GM23338 (cell line): ENCODE measurements around the gene BCAS1. TPM values are rescaled to one million over a fixed set of nuclear protein-coding genes. Genes with fewer than 3 reads are reported as not detected.

ENCODE experiments used
- ATAC-seq: fragments of 200-7000 bp; cut with Tn5 transposase; 3 replicates; pipeline ENCODE4 v1.9.1; 2020
- DNase-seq: peaks from one replicate; pipeline ENCODE4 v3.0.0-alpha.2; 2015; ENCODE audit warnings: low spot score
- H2AFZ ChIP-seq: fragments of 200-600 bp; sonication (generic); 2 replicates; pipeline ENCODE4 v1.8.0; 2016; ENCODE audit warnings: antibody characterized with exemption, mild to moderate bottlenecking, moderate library complexity
- H3F3A ChIP-seq: fragments of 200-600 bp; sonication (generic); replicated peaks from 2 replicates; pipeline ENCODE4 v1.8.0; 2017; ENCODE audit warnings: antibody characterized with exemption, mixed run types, low read depth
- H3K27ac ChIP-seq: fragments of 200-600 bp; sonication (generic); 2 replicates; pipeline ENCODE4 v1.6.1; 2016; ENCODE audit warnings: low read depth
- H3K27me3 ChIP-seq: fragments of 200-600 bp; sonication (generic); 2 replicates; pipeline ENCODE4 v1.8.0; 2016; ENCODE audit warnings: mild to moderate bottlenecking, mixed run types, moderate library complexity; ENCODE audit not compliant: insufficient read depth
- H3K36me3 ChIP-seq: fragments of 200-600 bp; sonication (generic); 2 replicates; pipeline ENCODE4 v1.8.0; 2016; ENCODE audit warnings: mild to moderate bottlenecking; ENCODE audit not compliant: insufficient read depth
- H3K4me1 ChIP-seq: fragments of 200-600 bp; sonication (generic); 2 replicates; pipeline ENCODE4 v1.8.0; 2016; ENCODE audit warnings: mild to moderate bottlenecking, moderate library complexity; ENCODE audit not compliant: insufficient read depth
- H3K4me2 ChIP-seq: fragments of 200-600 bp; sonication (generic); 2 replicates; pipeline ENCODE4 v1.7.1; 2017; ENCODE audit warnings: mixed run types
- H3K4me3 ChIP-seq: fragments of 200-600 bp; sonication (generic); 2 replicates; pipeline ENCODE4 v1.6.1; 2016; ENCODE audit warnings: mixed run types
- H3K79me2 ChIP-seq: fragments of 200-600 bp; sonication (generic); replicated peaks from 2 replicates; pipeline ENCODE4 v1.8.0; 2017; ENCODE audit warnings: mild to moderate bottlenecking; ENCODE audit not compliant: insufficient read depth
- H3K9me2 ChIP-seq: fragments of 200-600 bp; sonication (generic); 2 replicates; pipeline ENCODE4 v1.8.0; 2017; ENCODE audit not compliant: insufficient read depth
- H4K20me1 ChIP-seq: fragments of 200-600 bp; sonication (generic); replicated peaks from 2 replicates; pipeline ENCODE4 v1.8.0; 2017; ENCODE audit warnings: mild to moderate bottlenecking; ENCODE audit not compliant: insufficient read depth
- H3K27ac Mint-ChIP-seq: 2 replicates; pipeline ENCODE4 v1.8.0; 2020; ENCODE audit warnings: inconsistent platforms, mild to moderate bottlenecking, moderate library complexity, mixed read lengths
- H3K27me3 Mint-ChIP-seq: 3 replicates; pipeline ENCODE4 v1.8.0; 2022; ENCODE audit warnings: low read depth, mild to moderate bottlenecking, moderate library complexity, mixed read lengths, inconsistent platforms; ENCODE audit not compliant: insufficient read depth, poor library complexity
- H3K36me3 Mint-ChIP-seq: 3 replicates; pipeline ENCODE4 v1.8.0; 2021; ENCODE audit warnings: low read depth, mild to moderate bottlenecking, inconsistent platforms, moderate library complexity, mixed read lengths
- H3K4me1 Mint-ChIP-seq: 3 replicates; pipeline ENCODE4 v1.8.0; 2020; ENCODE audit warnings: mild to moderate bottlenecking, inconsistent platforms, mixed read lengths
- H3K4me3 Mint-ChIP-seq: 3 replicates; pipeline ENCODE4 v1.8.0; 2021; ENCODE audit warnings: moderate library complexity, mild to moderate bottlenecking, inconsistent platforms, mixed read lengths
- H3K9me3 Mint-ChIP-seq: 3 replicates; pipeline ENCODE4 v1.8.0; 2020; ENCODE audit warnings: moderate library complexity, mild to moderate bottlenecking, inconsistent platforms, mixed read lengths
- CTCF ChIP-seq, 2 experiments: fragments of 200-600 bp in 1 of 2; sonication (generic) in 1 of 2; conservative IDR thresholded peaks; 2 replicates each; pipeline versions ENCODE4 v1.5.1 to v1.6.1; 2016 to 2017; ENCODE audit warnings: antibody characterized with exemption in 2 of 2, low read depth in 2 of 2, mild to moderate bottlenecking in 2 of 2, moderate library complexity in 1 of 2
- EZH2 ChIP-seq: fragments of 200-600 bp; sonication (generic); IDR thresholded peaks from one replicate; pipeline ENCODE4 v1.8.0; 2017; ENCODE audit warnings: antibody characterized with exemption, mild to moderate bottlenecking, low read depth; ENCODE audit not compliant: unreplicated experiment
- EZH2phosphoT487 ChIP-seq: fragments of 200-600 bp; sonication (generic); IDR thresholded peaks from one replicate; pipeline ENCODE4 v1.8.1; 2018; ENCODE audit warnings: antibody characterized with exemption; ENCODE audit not compliant: unreplicated experiment
- JUNB ChIP-seq: IDR thresholded peaks from one replicate; pipeline ENCODE4 v1.6.1; 2016; ENCODE audit warnings: antibody characterized with exemption; ENCODE audit not compliant: unreplicated experiment
- REST ChIP-seq: IDR thresholded peaks from one replicate; pipeline ENCODE4 v1.6.1; 2018; ENCODE audit warnings: antibody characterized with exemption; ENCODE audit not compliant: unreplicated experiment
- STAT1 ChIP-seq: IDR thresholded peaks from one replicate; pipeline ENCODE4 v1.6.1; 2016; ENCODE audit warnings: antibody characterized with exemption; ENCODE audit not compliant: unreplicated experiment
- ZNF114 ChIP-seq: fragments of 250-450 bp; sonication (Bioruptor Pico); IDR thresholded peaks from 2 replicates; pipeline ENCODE4 v1.5.0; 2020; ENCODE audit warnings: mild to moderate bottlenecking, moderate library complexity
- ZNF331 ChIP-seq: fragments of 250-450 bp; sonication (Bioruptor Pico); IDR thresholded peaks from 2 replicates; pipeline ENCODE4 v1.5.0; 2020; ENCODE audit warnings: low read depth, mild to moderate bottlenecking, moderate library complexity
- polyA plus RNA-seq: library from polyadenylated mRNA; unstranded; fragments of >200 nt; fragmentation: Nextera tagmentation; extraction: Ambion mirVana; gene quantifications from 2 replicates; pipeline ENCODE4 v1.2.1, GENCODE V29; 2016
- total RNA-seq: library from RNA; depleted of rRNA; stranded (reverse); fragments of >200 nt; shearing (Covaris generic); gene quantifications from 2 replicates; pipeline ENCODE4 v1.2.3, GENCODE V29; 2014
- TF ChIP-seq, protein P1 (sequence below): fragments of 250-450 bp; sonication (Bioruptor Pico); IDR thresholded peaks from 2 replicates; pipeline ENCODE4 v1.5.0; 2020; ENCODE audit warnings: mild to moderate bottlenecking, moderate library complexity
- TF ChIP-seq, protein P2 (sequence below): IDR thresholded peaks from 2 replicates; pipeline ENCODE4 v1.6.1; 2016; ENCODE audit warnings: antibody characterized with exemption

BCAS1 gene
- total and polyA plus RNA-seq, 2 experiments from 2014 or later: 0.17 to 0.19 TPM

- no peaks in the 10 kb centered on the region for H3K4me1 ChIP-seq
- no peaks in the 10 kb centered on the region for H3K79me2 ChIP-seq
- ATAC-seq (no peak), DNase-seq (no peak)
- no peaks in the 10 kb centered on the region for H3K36me3 ChIP-seq
- no peak overlapping the region for H2AFZ ChIP-seq
- Mint-ChIP-seq H3K27ac (no peak overlapping the region), H3K9me3 (peaks cover 17% of the 10 kb centered on the region), H3K4me3 (no peak overlapping the region), H3K36me3 (peaks cover 2% of the 10 kb centered on the region; the same call in 1 of the 3 replicates), H3K4me1 (no peaks in the 10 kb centered on the region), H3K27me3 (no peaks in the 10 kb centered on the region)
- no peaks in the 10 kb centered on the region for H3F3A ChIP-seq
- H3K9me2 ChIP-seq: no peaks in the 10 kb centered on the region
- H3K4me3 ChIP-seq: no peak overlapping the region
- H3K4me2 ChIP-seq: no peak overlapping the region
- H3K27ac ChIP-seq: no peak overlapping the region
- H4K20me1 ChIP-seq: no peaks in the 10 kb centered on the region
- no peaks in the 10 kb centered on the region for H3K27me3 ChIP-seq
- TF ChIP-seq STAT1: no peak
- no peak for TF ChIP-seq ZNF114 (CRISPR knock-in tag)
- TF ChIP-seq EZH2: no peak
Observed at GRCh38 chr20:53977391-53977790, 93.0 kb downstream of the BCAS1 start.

DNA sequence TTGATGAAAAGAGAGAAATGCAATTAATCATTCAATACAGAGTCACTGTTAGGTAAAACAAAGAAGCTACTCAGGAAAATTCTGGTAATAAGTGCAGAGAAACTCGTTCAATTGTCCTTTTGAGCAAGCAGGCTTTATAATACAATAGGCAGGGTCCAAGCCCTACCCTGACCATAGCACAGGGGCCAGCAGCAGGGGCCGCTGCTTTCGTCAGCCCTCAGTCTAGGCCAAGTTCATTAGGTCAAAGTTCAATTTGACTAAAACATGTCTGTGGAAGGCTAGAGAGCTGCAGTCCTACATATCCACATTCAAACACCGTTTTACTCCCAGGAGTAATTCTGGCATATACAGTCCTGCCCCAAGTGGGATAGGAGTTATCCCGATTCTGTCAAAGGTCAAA lies 94.6 kb downstream of the BCAS1 start:
- Histone ChIP-seq H3K9me2 (no peaks in the 10 kb centered on the region), H3F3A (no peaks in the 10 kb centered on the region), H3K4me2 (no peak overlapping the region), H2AFZ (no peak overlapping the region), H3K4me3 (no peak overlapping the region), H3K27ac (no peak overlapping the region), H3K4me1 (no peaks in the 10 kb centered on the region), H4K20me1 (no peaks in the 10 kb centered on the region), H3K79me2 (no peaks in the 10 kb centered on the region), H3K36me3 (no peaks in the 10 kb centered on the region), H3K27me3 (no peaks in the 10 kb centered on the region)
- no peak overlapping the region for H3K27ac Mint-ChIP-seq
- ATAC-seq (no peak), DNase-seq (no peak)
- no peak overlapping the region for H3K4me3 Mint-ChIP-seq
- H3K36me3 Mint-ChIP-seq: peaks cover 2% of the 10 kb centered on the region; the same call in 1 of the 3 replicates
- no peaks in the 10 kb centered on the region for H3K27me3 Mint-ChIP-seq
- peaks cover 17% of the 10 kb centered on the region for H3K9me3 Mint-ChIP-seq
- H3K4me1 Mint-ChIP-seq: no peaks in the 10 kb centered on the region
- TF ChIP-seq, protein P1, sequence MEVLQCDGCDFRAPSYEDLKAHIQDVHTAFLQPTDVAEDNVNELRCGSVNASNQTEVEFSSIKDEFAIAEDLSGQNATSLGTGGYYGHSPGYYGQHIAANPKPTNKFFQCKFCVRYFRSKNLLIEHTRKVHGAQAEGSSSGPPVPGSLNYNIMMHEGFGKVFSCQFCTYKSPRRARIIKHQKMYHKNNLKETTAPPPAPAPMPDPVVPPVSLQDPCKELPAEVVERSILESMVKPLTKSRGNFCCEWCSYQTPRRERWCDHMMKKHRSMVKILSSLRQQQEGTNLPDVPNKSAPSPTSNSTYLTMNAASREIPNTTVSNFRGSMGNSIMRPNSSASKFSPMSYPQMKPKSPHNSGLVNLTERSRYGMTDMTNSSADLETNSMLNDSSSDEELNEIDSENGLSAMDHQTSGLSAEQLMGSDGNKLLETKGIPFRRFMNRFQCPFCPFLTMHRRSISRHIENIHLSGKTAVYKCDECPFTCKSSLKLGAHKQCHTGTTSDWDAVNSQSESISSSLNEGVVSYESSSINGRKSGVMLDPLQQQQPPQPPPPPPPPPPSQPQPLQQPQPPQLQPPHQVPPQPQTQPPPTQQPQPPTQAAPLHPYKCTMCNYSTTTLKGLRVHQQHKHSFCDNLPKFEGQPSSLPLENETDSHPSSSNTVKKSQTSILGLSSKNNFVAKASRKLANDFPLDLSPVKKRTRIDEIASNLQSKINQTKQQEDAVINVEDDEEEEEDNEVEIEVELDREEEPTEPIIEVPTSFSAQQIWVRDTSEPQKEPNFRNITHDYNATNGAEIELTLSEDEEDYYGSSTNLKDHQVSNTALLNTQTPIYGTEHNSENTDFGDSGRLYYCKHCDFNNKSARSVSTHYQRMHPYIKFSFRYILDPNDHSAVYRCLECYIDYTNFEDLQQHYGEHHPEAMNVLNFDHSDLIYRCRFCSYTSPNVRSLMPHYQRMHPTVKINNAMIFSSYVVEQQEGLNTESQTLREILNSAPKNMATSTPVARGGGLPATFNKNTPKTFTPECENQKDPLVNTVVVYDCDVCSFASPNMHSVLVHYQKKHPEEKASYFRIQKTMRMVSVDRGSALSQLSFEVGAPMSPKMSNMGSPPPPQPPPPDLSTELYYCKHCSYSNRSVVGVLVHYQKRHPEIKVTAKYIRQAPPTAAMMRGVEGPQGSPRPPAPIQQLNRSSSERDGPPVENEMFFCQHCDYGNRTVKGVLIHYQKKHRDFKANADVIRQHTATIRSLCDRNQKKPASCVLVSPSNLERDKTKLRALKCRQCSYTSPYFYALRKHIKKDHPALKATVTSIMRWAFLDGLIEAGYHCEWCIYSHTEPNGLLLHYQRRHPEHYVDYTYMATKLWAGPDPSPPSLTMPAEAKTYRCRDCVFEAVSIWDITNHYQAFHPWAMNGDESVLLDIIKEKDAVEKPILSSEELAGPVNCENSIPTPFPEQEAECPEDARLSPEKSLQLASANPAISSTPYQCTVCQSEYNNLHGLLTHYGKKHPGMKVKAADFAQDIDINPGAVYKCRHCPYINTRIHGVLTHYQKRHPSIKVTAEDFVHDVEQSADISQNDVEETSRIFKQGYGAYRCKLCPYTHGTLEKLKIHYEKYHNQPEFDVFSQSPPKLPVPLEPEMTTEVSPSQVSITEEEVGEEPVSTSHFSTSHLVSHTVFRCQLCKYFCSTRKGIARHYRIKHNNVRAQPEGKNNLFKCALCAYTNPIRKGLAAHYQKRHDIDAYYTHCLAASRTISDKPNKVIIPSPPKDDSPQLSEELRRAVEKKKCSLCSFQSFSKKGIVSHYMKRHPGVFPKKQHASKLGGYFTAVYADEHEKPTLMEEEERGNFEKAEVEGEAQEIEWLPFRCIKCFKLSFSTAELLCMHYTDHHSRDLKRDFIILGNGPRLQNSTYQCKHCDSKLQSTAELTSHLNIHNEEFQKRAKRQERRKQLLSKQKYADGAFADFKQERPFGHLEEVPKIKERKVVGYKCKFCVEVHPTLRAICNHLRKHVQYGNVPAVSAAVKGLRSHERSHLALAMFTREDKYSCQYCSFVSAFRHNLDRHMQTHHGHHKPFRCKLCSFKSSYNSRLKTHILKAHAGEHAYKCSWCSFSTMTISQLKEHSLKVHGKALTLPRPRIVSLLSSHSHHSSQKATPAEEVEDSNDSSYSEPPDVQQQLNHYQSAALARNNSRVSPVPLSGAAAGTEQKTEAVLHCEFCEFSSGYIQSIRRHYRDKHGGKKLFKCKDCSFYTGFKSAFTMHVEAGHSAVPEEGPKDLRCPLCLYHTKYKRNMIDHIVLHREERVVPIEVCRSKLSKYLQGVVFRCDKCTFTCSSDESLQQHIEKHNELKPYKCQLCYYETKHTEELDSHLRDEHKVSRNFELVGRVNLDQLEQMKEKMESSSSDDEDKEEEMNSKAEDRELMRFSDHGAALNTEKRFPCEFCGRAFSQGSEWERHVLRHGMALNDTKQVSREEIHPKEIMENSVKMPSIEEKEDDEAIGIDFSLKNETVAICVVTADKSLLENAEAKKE (CRISPR knock-in tag): no peak
- no peak for TF ChIP-seq EZH2phosphoT487
- no peak for TF ChIP-seq REST
- TF ChIP-seq, protein P2, sequence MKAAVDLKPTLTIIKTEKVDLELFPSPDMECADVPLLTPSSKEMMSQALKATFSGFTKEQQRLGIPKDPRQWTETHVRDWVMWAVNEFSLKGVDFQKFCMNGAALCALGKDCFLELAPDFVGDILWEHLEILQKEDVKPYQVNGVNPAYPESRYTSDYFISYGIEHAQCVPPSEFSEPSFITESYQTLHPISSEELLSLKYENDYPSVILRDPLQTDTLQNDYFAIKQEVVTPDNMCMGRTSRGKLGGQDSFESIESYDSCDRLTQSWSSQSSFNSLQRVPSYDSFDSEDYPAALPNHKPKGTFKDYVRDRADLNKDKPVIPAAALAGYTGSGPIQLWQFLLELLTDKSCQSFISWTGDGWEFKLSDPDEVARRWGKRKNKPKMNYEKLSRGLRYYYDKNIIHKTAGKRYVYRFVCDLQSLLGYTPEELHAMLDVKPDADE: no peak
- no peak for TF ChIP-seq ZNF114 (CRISPR knock-in tag)
- no peak for TF ChIP-seq ZNF331 (CRISPR knock-in tag)
- no peak for TF ChIP-seq JUNB
- TF ChIP-seq CTCF (conservative IDR thresholded peaks at IDR 0.05; ENCODE audit: low read depth in 2 of 2): no peak
